H9 (cell line): ENCODE data around the gene GYPB. TPM values are rescaled to one million over a fixed set of nuclear protein-coding genes. Genes with fewer than 3 reads are reported as not detected.
"Not testable (repeated sequence)": the region's sequence is repeated elsewhere in the genome, so short reads cannot be mapped to it uniquely, and the experiment has no call there.

Experiments used
- DNase-seq: peaks from one replicate; pipeline ENCODE4 v3.0.0-alpha.2; 2017
- H2AFZ ChIP-seq: one replicate; pipeline ENCODE4 v1.6.1; 2013; ENCODE audit warnings: mild to moderate bottlenecking, low read length, control low read depth, moderate library complexity
- H2AK5ac ChIP-seq: 2 replicates; pipeline ENCODE4 v1.6.1; 2013; ENCODE audit warnings: low read length, control low read depth, mixed read lengths; ENCODE audit not compliant: insufficient read length
- H2BK120ac ChIP-seq: one replicate; pipeline ENCODE4 v1.6.1; 2013; ENCODE audit warnings: low read depth, mild to moderate bottlenecking, low read length, control low read depth, inconsistent platforms; ENCODE audit not compliant: poor library complexity, severe bottlenecking
- H2BK12ac ChIP-seq: 2 replicates; pipeline ENCODE4 v1.6.1; 2013; ENCODE audit warnings: low read length, control low read depth, mixed read lengths, low read depth; ENCODE audit not compliant: insufficient read length
- H2BK15ac ChIP-seq: 2 replicates; pipeline ENCODE4 v1.6.1; 2013; ENCODE audit warnings: low read depth, low read length, control low read depth
- H2BK20ac ChIP-seq: one replicate; pipeline ENCODE4 v1.6.1; 2013; ENCODE audit warnings: low read depth, mild to moderate bottlenecking, low read length, control low read depth, inconsistent platforms; ENCODE audit not compliant: poor library complexity, severe bottlenecking
- H2BK5ac ChIP-seq: 2 replicates; pipeline ENCODE4 v1.6.1; 2013; ENCODE audit warnings: low read length, control low read depth, mixed read lengths; ENCODE audit not compliant: insufficient read length
- H3K14ac ChIP-seq: 2 replicates; pipeline ENCODE4 v1.6.1; 2013; ENCODE audit warnings: low read length, control low read depth; ENCODE audit not compliant: insufficient read depth
- H3K18ac ChIP-seq: 2 replicates; pipeline ENCODE4 v1.6.1; 2013; ENCODE audit warnings: low read depth, mild to moderate bottlenecking, mixed read lengths, low read length, control low read depth; ENCODE audit not compliant: insufficient read length
- H3K23ac ChIP-seq: 2 replicates; pipeline ENCODE4 v1.6.1; 2013; ENCODE audit warnings: low read length, control low read depth, mixed read lengths, low read depth; ENCODE audit not compliant: insufficient read length
- H3K23me2 ChIP-seq: 2 replicates; pipeline ENCODE4 v1.6.1; 2013; ENCODE audit warnings: low read depth, mild to moderate bottlenecking, mixed read lengths, low read length, control low read depth; ENCODE audit not compliant: insufficient read length, poor library complexity, severe bottlenecking
- H3K27ac ChIP-seq: 2 replicates; pipeline ENCODE4 v1.5.1; 2013; ENCODE audit warnings: low read length, control low read depth, mixed read lengths, low read depth; ENCODE audit not compliant: insufficient read length
- H3K27me3 ChIP-seq: 2 replicates; pipeline ENCODE4 v1.6.1; 2013; ENCODE audit warnings: low read length, control low read depth, inconsistent platforms; ENCODE audit not compliant: insufficient read depth
- H3K4ac ChIP-seq: 2 replicates; pipeline ENCODE4 v1.6.1; 2013; ENCODE audit warnings: low read depth, mild to moderate bottlenecking, control low read depth, inconsistent platforms, low read length, moderate library complexity
- H3K4me1 ChIP-seq: 2 replicates; pipeline ENCODE4 v1.6.1; 2013; ENCODE audit warnings: low read length, control low read depth, inconsistent platforms; ENCODE audit not compliant: insufficient read depth
- H3K4me2 ChIP-seq: 2 replicates; pipeline ENCODE4 v1.6.1; 2013; ENCODE audit warnings: low read length, control low read depth, mixed read lengths; ENCODE audit not compliant: insufficient read length, insufficient read depth
- H3K56ac ChIP-seq: 2 replicates; pipeline ENCODE4 v1.6.1; 2013; ENCODE audit warnings: low read depth, mild to moderate bottlenecking, mixed read lengths, low read length, control low read depth; ENCODE audit not compliant: insufficient read length
- H3K79me1 ChIP-seq: 2 replicates; pipeline ENCODE4 v1.6.1; 2013; ENCODE audit warnings: low read depth, mild to moderate bottlenecking, moderate library complexity, low read length, control low read depth, inconsistent platforms; ENCODE audit not compliant: insufficient read depth, poor library complexity, severe bottlenecking
- H3K79me2 ChIP-seq: 2 replicates; pipeline ENCODE4 v1.6.1; 2013; ENCODE audit warnings: low read length, control low read depth, inconsistent platforms; ENCODE audit not compliant: insufficient read depth
- H3K9ac ChIP-seq: 2 replicates; pipeline ENCODE4 v1.6.1; 2013; ENCODE audit warnings: low read length, control low read depth, mixed read lengths; ENCODE audit not compliant: insufficient read length; ENCODE audit errors: extremely low read depth
- H3K9me3 ChIP-seq: one replicate; pipeline ENCODE4 v1.6.1; 2013; ENCODE audit warnings: low read depth, low read length, inconsistent platforms; ENCODE audit not compliant: control insufficient read depth
- H3T11ph ChIP-seq: one replicate; pipeline ENCODE4 v1.6.1; 2013; ENCODE audit warnings: mild to moderate bottlenecking, low read length, control low read depth, inconsistent platforms
- H4K20me1 ChIP-seq: one replicate; pipeline ENCODE4 v1.6.1; 2013; ENCODE audit not compliant: control insufficient read depth, insufficient read length, insufficient read depth
- H4K5ac ChIP-seq: 2 replicates; pipeline ENCODE4 v1.6.1; 2013; ENCODE audit warnings: low read depth, mild to moderate bottlenecking, mixed read lengths, low read length, control low read depth; ENCODE audit not compliant: insufficient read length
- H4K8ac ChIP-seq: replicated peaks from 2 replicates; pipeline ENCODE4 v1.6.1; 2013; ENCODE audit warnings: low read length, control low read depth, mixed read lengths, low read depth; ENCODE audit not compliant: insufficient read length
- H4K91ac ChIP-seq: 2 replicates; pipeline ENCODE4 v1.6.1; 2013; ENCODE audit warnings: low read depth, mild to moderate bottlenecking, moderate library complexity, mixed read lengths, low read length, control low read depth; ENCODE audit not compliant: insufficient read length
- H3K27ac Mint-ChIP-seq, 3 experiments: 2 replicates in 2 of 3; 3 replicates in 1 of 3; pipeline ENCODE4 v1.8.0; 2020 to 2021; ENCODE audit warnings: mixed read lengths in 3 of 3, mild to moderate bottlenecking in 1 of 3, moderate library complexity in 1 of 3
- H3K27me3 Mint-ChIP-seq: 2 replicates; pipeline ENCODE4 v1.8.0; 2021; ENCODE audit warnings: low read depth, mild to moderate bottlenecking, moderate library complexity, mixed read lengths
- H3K36me3 Mint-ChIP-seq, 3 experiments: 2 replicates in 2 of 3; 3 replicates in 1 of 3; pipeline ENCODE4 v1.8.0; 2020 to 2021; ENCODE audit warnings: low read depth in 3 of 3, mixed read lengths in 3 of 3; ENCODE audit not compliant: insufficient read depth in 1 of 3
- H3K4me1 Mint-ChIP-seq, 2 experiments: 2 replicates each; pipeline ENCODE4 v1.8.0; 2020; ENCODE audit warnings: mixed read lengths in 2 of 2
- H3K4me3 Mint-ChIP-seq, 2 experiments: 2 replicates in 1 of 2; 3 replicates in 1 of 2; pipeline ENCODE4 v1.8.0; 2020 to 2021; ENCODE audit warnings: mild to moderate bottlenecking in 2 of 2, mixed read lengths in 2 of 2, moderate library complexity in 1 of 2
- H3K9me3 Mint-ChIP-seq, 2 experiments: 2 replicates in 1 of 2; 3 replicates in 1 of 2; pipeline ENCODE4 v1.8.0; 2020; ENCODE audit warnings: mild to moderate bottlenecking in 2 of 2, mixed read lengths in 2 of 2, moderate library complexity in 1 of 2
- WGBS: extraction: QIAGEN DNeasy Blood & Tissue Kit; methylation state at CpG from one replicate; pipeline ENCODE4 v1.1.7; 2013; ENCODE audit warnings: missing lambda C conversion rate, low lambda C conversion rate, mixed read lengths; ENCODE audit not compliant: insufficient read length; ENCODE audit errors: extremely low coverage; 5-methylcytosine and 5-hydroxymethylcytosine counted together
- total RNA-seq: library from RNA; stranded (reverse); gene quantifications from 2 replicates; pipeline ENCODE4 v1.2.1, GENCODE V29; 2021

The GYPB gene
- total RNA-seq, 1 experiment from 2014 or later: not detected

DNA sequence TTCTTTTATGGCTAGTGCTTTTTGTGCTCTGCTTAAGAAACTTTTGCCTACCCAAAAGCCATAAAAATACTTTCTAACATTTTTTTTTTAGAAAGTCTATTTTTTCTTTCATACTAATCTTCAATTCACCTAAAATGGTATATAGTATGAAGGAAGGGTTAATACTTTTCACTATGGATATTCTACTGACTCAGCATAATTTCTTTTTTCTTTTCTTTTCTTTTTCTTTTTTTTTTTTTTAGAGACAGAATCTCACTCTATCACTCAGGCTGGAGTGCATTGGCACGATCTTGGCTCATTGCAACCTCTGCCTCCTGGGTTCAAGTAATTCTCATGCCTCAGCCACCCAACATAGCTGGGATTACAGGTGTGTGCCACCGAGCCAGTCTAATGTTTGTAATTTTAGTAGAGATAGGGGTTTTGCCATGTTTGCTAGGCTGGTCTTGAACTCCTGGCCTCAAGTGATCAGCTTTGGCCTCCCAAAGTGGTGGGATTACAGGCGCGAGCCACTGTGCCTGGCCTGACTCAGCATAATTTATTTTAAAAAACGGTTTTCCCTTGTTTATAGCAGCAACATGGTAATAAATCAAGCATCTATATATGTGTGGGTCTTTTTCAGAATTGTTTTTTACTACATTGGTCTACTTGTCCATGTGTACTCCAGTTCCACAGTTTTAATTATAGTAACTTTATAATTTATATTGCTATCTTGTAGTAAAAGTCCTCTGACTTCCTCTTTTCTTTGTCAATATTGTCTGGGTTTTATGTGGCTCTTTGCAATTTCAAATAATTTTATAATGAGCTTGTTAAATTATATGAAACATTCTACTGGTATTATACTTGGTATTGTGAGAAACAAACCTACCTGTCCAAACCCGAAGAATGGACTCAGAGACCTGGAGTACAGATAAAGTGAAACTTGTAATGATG, 30.6 kb upstream of the GYPB start:
- H4K8ac ChIP-seq, H2AFZ ChIP-seq, H3K27me3 ChIP-seq, H3K9ac ChIP-seq, H2AK5ac ChIP-seq, H2BK12ac ChIP-seq, H2BK20ac ChIP-seq, H3K27me3 Mint-ChIP-seq, H3K14ac ChIP-seq, H4K91ac ChIP-seq, H3K4me3 Mint-ChIP-seq, H3K18ac ChIP-seq, DNase-seq, H3K23ac ChIP-seq, H3K79me1 ChIP-seq, H3K4me1 ChIP-seq, H2BK15ac ChIP-seq, H2BK5ac ChIP-seq, H3K4me2 ChIP-seq, H3K56ac ChIP-seq, H2BK120ac ChIP-seq, H3K23me2 ChIP-seq, H3K27ac Mint-ChIP-seq, H3K9me3 Mint-ChIP-seq, H3K4me1 Mint-ChIP-seq, H3K9me3 ChIP-seq, H3K79me2 ChIP-seq, H3K36me3 Mint-ChIP-seq, H3T11ph ChIP-seq, H3K27ac ChIP-seq, H4K20me1 ChIP-seq, H3K4ac ChIP-seq, H4K5ac ChIP-seq: not testable (repeated sequence)
- no CpG with 5 or more reads among the region's 6 CpGs for WGBS

DNA sequence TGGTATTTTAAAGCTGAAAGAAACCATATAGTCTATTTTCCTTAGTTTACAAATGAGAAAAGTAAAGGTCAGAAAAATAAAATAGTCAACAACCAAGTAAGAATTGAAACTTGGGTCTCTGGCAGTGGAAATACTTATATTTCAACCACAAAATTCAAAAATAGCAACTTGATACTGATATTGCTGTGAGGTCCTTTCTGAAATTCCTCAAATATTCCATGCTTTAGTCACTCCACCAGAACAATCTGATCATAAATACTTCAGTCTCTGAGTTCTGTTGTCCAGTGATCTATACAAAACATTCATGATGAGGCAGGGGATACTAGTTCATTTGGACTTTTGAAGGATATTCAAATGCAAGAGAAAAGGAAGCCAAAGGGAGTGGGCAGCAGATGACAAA, 25.8 kb upstream of the GYPB start:
- not testable (repeated sequence) for H2AFZ ChIP-seq, H3K23me2 ChIP-seq, H3T11ph ChIP-seq, H3K27me3 ChIP-seq, H3K23ac ChIP-seq, H3K4me1 Mint-ChIP-seq, H2AK5ac ChIP-seq, H3K18ac ChIP-seq, H2BK5ac ChIP-seq, H3K4me3 Mint-ChIP-seq, H2BK120ac ChIP-seq, H3K27me3 Mint-ChIP-seq, H3K9me3 ChIP-seq, H3K4me1 ChIP-seq, H3K56ac ChIP-seq, H3K36me3 Mint-ChIP-seq, H4K91ac ChIP-seq, H3K9ac ChIP-seq, H2BK15ac ChIP-seq, H2BK12ac ChIP-seq, H3K79me2 ChIP-seq, H4K5ac ChIP-seq, H3K4me2 ChIP-seq, H4K20me1 ChIP-seq, H3K27ac Mint-ChIP-seq, H3K79me1 ChIP-seq, H3K27ac ChIP-seq, H4K8ac ChIP-seq, H3K4ac ChIP-seq, H2BK20ac ChIP-seq, DNase-seq, H3K14ac ChIP-seq
- H3K9me3 Mint-ChIP-seq: peaks cover 10 to 15% of the 10 kb centered on the region in 2 experiments
